Kidney epithelial cell (primary cell): ENCODE data around the gene MIPEP. TPM values are rescaled to one million over a fixed set of nuclear protein-coding genes. Genes with fewer than 3 reads are reported as not detected.
A peak's percentile ranks its signal among the peaks of the same experiment; 100 is the strongest.

Experiments used
- DNase-seq: peaks from one replicate; pipeline ENCODE4 v3.0.0-alpha.2; 2010; ENCODE audit warnings: low read depth
- H3K27me3 ChIP-seq: 2 replicates; pipeline ENCODE4 v1.6.0; 2011; ENCODE audit warnings: low read length; ENCODE audit not compliant: control insufficient read depth, insufficient read depth
- H3K36me3 ChIP-seq: 2 replicates; pipeline ENCODE4 v1.5.1; 2011; ENCODE audit warnings: low read length; ENCODE audit not compliant: control insufficient read depth, insufficient read depth
- H3K4me3 ChIP-seq: 2 replicates; pipeline ENCODE4 v1.5.1; 2011; ENCODE audit warnings: low read depth, mild to moderate bottlenecking, control low read depth, low read length
- total RNA-seq: library from RNA; depleted of rRNA; stranded (reverse); fragments of >200 nt; gene quantifications from 2 replicates; pipeline ENCODE4 v1.2.3, GENCODE V29; 2015
- TF ChIP-seq, protein P1 (sequence below): IDR thresholded peaks from 2 replicates; pipeline ENCODE4 v1.5.1; 2011; ENCODE audit warnings: mild to moderate bottlenecking, moderate library complexity, low read length, control low read depth, inconsistent platforms; ENCODE audit not compliant: insufficient read depth, poor library complexity, severe bottlenecking

The MIPEP gene
- total RNA-seq, 1 donor from 2014 or later, result 25.6 TPM

DNA sequence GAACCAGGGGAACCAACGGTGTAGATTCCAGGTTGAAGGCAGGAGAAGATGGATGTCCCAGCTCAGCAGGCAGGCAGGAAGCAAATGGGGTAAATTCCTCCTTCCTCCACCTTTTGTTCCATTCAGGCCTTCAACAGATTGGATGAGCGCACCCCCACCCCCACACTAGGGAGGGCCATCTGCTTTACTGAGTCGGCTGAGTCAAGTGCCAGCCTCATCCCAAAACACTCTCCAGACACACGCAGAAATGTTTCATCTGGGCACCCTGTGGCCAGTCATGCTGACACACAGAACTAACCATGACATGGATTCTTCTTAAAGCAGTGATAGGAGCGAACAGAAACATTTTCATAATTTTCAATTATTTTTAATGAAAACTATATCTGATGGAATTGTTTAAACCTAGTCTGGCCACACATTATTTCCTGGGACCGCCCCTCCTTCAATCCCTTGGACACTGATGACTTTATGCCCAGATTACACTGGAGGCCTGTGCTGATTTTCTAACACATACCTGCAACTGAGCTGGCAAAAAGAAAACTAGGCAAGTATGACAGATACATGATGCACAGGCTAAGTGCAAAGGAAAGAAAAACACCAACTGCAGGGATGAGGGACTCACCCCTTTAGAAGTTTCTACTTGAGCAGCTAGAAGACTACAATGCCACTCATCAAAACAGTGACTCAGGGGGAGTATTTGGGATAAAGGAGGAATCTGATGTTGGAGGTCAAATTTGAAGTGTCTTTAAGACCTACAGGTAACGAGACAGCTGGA is 164.8 kb downstream of the MIPEP start:
- no peak overlapping the region for H3K4me3 ChIP-seq
- DNase-seq, result no peak
- TF ChIP-seq, protein P1, sequence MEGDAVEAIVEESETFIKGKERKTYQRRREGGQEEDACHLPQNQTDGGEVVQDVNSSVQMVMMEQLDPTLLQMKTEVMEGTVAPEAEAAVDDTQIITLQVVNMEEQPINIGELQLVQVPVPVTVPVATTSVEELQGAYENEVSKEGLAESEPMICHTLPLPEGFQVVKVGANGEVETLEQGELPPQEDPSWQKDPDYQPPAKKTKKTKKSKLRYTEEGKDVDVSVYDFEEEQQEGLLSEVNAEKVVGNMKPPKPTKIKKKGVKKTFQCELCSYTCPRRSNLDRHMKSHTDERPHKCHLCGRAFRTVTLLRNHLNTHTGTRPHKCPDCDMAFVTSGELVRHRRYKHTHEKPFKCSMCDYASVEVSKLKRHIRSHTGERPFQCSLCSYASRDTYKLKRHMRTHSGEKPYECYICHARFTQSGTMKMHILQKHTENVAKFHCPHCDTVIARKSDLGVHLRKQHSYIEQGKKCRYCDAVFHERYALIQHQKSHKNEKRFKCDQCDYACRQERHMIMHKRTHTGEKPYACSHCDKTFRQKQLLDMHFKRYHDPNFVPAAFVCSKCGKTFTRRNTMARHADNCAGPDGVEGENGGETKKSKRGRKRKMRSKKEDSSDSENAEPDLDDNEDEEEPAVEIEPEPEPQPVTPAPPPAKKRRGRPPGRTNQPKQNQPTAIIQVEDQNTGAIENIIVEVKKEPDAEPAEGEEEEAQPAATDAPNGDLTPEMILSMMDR, result no peak

GRCh38 chr13:23723471-23723870 is 165.7 kb downstream of the MIPEP start:
- DNase-seq, result no peak
- Histone ChIP-seq H3K36me3 (no peaks in the 10 kb centered on the region), H3K27me3 (no peaks in the 10 kb centered on the region), H3K4me3 (no peak overlapping the region)
- TF ChIP-seq, protein P1, result no peak

More for the DNA sequence above, 164.8 kb downstream of the MIPEP start:
- no peaks in the 10 kb centered on the region for H3K36me3 ChIP-seq
- no peaks in the 10 kb centered on the region for H3K27me3 ChIP-seq

GRCh38 chr13:23722726-23723453 is 166.3 kb downstream of the MIPEP start:
- DNase-seq, result no peak

DNA sequence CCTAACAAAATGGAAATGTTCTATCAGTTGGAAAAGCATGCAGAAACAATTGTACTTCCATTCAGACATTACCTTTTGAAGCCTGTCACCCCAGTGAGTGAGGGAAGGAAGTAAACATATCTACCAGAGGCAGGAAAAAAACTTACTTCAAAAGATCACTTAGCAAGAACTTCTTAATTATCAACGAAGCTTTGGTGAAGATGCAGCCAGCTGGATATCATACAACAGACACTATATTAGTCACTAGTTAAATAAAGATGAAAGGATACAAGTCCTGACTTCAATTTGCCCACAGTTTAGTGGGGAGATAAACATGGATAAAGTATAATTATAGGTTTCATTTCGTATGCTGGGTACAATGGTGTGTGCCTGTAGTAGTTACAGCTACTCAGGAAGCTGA is 170.2 kb downstream of the MIPEP start:
- TF ChIP-seq, protein P1, result no peak
- no peak for DNase-seq
- Histone ChIP-seq H3K4me3 (no peak overlapping the region), H3K27me3 (no peaks in the 10 kb centered on the region), H3K36me3 (no peaks in the 10 kb centered on the region)

More at GRCh38 chr13:23722726-23723453, 166.3 kb downstream of the MIPEP start:
- H3K36me3 ChIP-seq, result no peaks in the 10 kb centered on the region
- no peaks in the 10 kb centered on the region for H3K27me3 ChIP-seq
- H3K4me3 ChIP-seq, result no peak overlapping the region
- TF ChIP-seq, protein P1, result no peak

- Histone ChIP-seq H3K36me3 (no peaks in the 10 kb centered on the region), H3K4me3 (no peak overlapping the region), H3K27me3 (no peaks in the 10 kb centered on the region)
- TF ChIP-seq, protein P1, result no peak
- no peak for DNase-seq
Measured at GRCh38 chr13:23716401-23716800, 172.8 kb downstream of the MIPEP start.

DNA sequence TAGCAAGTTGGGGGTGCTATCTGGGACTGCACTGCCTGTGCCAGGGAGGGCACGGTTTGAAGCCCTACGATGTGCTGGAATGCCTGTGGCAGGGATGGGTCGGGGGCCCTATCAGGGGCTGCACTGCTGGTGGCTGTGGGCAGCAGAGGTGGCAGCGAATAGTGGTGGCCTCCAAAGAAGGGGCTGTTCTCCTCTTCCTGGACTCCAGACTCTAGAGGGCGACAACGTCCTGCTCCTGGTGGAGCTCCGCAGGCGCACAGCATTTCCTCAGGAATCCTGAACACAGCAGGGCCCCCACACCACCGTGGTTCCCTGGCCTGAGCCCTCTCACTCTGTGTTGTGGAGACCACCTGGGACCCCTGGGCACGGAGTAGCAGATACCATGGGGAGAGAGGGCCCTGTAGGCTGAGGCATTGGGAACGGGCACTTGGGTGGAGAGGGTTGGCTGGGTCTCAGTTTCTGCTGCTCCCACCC is 173.4 kb downstream of the MIPEP start:
- Histone ChIP-seq H3K36me3 (no peaks in the 10 kb centered on the region), H3K4me3 (no peak overlapping the region), H3K27me3 (no peaks in the 10 kb centered on the region)
- TF ChIP-seq, protein P1, result peak; percentile 17
- DNase-seq, result no peak
